AG08395 (cell line): ENCODE data around the gene ABAT.

Experiments used
- DNase-seq: peaks from one replicate; pipeline ENCODE4 v3.0.0; 2012; ENCODE audit warnings: mixed read lengths, low spot score

ABAT gene

DNA sequence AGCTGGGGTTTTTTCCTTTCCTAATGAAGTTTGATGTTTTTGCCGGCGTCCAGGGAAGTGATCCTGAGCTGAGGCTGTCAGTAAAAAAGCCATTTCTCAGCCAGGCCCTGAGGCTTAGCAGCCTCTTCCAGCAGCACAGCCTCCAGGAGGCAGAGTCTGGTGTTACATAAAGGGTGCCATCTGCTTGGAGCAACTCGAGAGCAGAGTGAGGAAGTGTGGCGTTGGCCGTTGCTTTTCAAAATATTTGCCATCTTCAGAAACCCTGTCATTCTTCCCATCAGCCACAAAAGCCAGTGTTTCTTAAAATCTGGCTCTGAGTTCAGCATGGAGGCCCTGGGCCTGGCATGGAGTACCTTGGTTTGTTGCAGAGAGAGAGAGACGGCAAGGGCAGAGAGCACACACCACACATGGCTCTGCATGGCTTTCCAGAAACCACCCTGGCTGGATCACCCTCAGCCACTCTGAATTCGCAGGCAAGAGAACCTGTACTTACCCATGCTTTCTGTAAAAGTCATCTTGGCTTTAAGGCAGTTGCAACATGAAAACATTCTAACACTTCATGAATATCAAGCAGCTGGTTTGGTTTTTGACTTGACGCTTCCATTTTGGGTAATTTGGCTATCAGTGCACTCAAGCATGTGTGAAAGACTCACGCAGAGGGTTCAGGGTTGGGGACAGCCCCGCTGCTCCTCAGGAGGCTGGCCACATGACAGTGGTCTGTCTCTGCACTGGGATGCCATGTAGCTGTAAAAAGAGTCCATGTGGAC is 144.3 kb downstream of the ABAT start:
- DNase-seq, result no peak

- DNase-seq, result no peak
Observed at GRCh38 chr16:8819411-8820034, 145.1 kb downstream of the ABAT start.

DNA sequence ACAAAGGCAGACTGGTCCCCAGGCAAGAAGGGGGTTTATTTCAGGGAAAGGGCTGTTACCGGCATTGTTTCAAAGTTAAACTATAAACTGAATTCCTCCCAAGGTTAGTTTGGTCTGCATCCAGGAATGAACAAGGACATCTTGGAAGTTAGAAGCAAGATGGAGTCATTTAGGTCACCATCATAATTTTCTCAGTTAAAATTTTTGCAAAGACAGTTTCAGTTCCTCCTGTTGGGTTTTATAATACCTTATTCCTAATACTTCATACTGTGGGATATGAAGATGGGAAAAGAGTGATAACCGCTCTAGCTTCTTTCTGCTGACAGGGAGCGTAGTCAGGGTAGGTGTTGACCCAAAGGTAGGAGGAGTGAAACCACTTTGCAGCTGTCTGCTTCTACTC is 148.0 kb downstream of the ABAT start:
- no peak for DNase-seq

- DNase-seq, result no peak
Observed at GRCh38 chr16:8826278-8826879, 152.0 kb downstream of the ABAT start.

- no peak for DNase-seq
Observed at GRCh38 chr16:8828541-8829165, 154.2 kb downstream of the ABAT start.

DNA sequence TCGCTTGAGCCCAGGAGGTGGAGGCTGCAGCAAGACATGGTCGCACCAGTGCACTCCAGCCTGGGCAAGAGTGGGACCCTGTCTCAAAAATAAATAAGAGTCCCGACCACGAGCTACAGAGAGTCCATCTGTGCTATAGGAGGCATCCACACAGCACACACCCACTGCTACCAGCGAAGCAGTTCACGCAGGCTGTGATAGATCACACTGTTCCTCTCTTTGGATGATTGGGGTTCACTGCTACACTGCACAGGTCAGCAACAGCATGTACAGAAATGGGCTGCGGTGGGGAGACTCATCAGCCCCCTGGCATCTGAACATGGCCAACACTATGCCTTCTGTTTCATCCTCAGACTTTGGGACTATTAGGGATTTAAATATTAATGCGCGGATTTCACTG is 157.0 kb downstream of the ABAT start:
- DNase-seq, result no peak

- DNase-seq, result no peak
Observed at GRCh38 chr16:8831871-8832716, 157.7 kb downstream of the ABAT start.

- DNase-seq, result no peak
Observed at GRCh38 chr16:8832717-8833105, 158.3 kb downstream of the ABAT start.
